GM12878 (cell line): ENCODE data around the gene NIPAL1. TPM values are rescaled to one million over a fixed set of nuclear protein-coding genes. Genes with fewer than 3 reads are reported as not detected.
A peak's percentile ranks its signal among the peaks of the same experiment; 100 is the strongest.

ENCODE experiments used
- ATF2 ChIP-seq: IDR thresholded peaks from 2 replicates; pipeline ENCODE4 v1.6.1; 2012; ENCODE audit warnings: low read length, inconsistent platforms
- BHLHE40 ChIP-seq, 2 experiments: fragments of 450-650 bp in 1 of 2; IDR thresholded peaks; 2 replicates each; pipeline ENCODE4 v1.6.1; 2011 to 2017; ENCODE audit warnings: low read depth in 2 of 2, borderline replicate concordance in 1 of 2, improper control_type of control experiment in 1 of 2, low read length in 1 of 2, mild to moderate bottlenecking in 1 of 2
- CHD2 ChIP-seq: IDR thresholded peaks from 2 replicates; pipeline ENCODE4 v1.6.1; 2011; ENCODE audit warnings: low read depth, low read length, improper control_type of control experiment, borderline replicate concordance
- CREM ChIP-seq: IDR thresholded peaks from 2 replicates; pipeline ENCODE4 v1.6.1; 2014; ENCODE audit warnings: antibody characterized with exemption, low read depth
- CTCF ChIP-seq, 3 experiments: IDR thresholded peaks in 2 of 3; conservative IDR thresholded peaks in 1 of 3; 2 replicates each; pipeline ENCODE4 v1.5.1; 2011; ENCODE audit warnings: low read depth in 3 of 3, low read length in 3 of 3, mild to moderate bottlenecking in 3 of 3, control low read depth in 2 of 3, moderate library complexity in 2 of 3, inconsistent platforms in 1 of 3, mixed read lengths in 1 of 3; ENCODE audit not compliant: control insufficient read depth in 2 of 3, insufficient read depth in 1 of 3; ENCODE audit errors: extremely low read depth in 1 of 3
- JUNB ChIP-seq: IDR thresholded peaks from 2 replicates; pipeline ENCODE4 v1.6.1; 2016; ENCODE audit warnings: antibody characterized with exemption, mild to moderate bottlenecking
- KDM1A ChIP-seq: fragments of 200-600 bp; sonication (generic); IDR thresholded peaks from 2 replicates; pipeline ENCODE4 v1.6.1; 2016; ENCODE audit warnings: borderline replicate concordance
- NFIC ChIP-seq: IDR thresholded peaks from 2 replicates; pipeline ENCODE4 v1.6.1; 2012; ENCODE audit warnings: low read depth, mild to moderate bottlenecking, inconsistent platforms, low read length, moderate library complexity
- NR2C2 ChIP-seq: IDR thresholded peaks from 2 replicates; pipeline ENCODE4 v1.6.1; 2011; ENCODE audit warnings: borderline replicate concordance, low read depth; ENCODE audit not compliant: control insufficient read depth, insufficient read length
- TBL1XR1 ChIP-seq: IDR thresholded peaks from 2 replicates; pipeline ENCODE4 v1.6.1; 2012; ENCODE audit warnings: low read depth, low read length, improper control_type of control experiment
- polyA plus RNA-seq, 11 experiments: library from polyadenylated mRNA; depleted of rRNA in 4 of 11; unstranded in 6 of 11; stranded (reverse) in 5 of 11; fragments of >200 nt; fragmentation: Nextera tagmentation in 4 of 11; fragmentation: Illumina TruSeq in 1 of 11; extraction: Ambion mirVana in 4 of 11; extraction: Trizol in 1 of 11; gene quantifications; 1 replicate in 1 of 11; 2 replicates in 10 of 11; pipeline versions ENCODE4 v1.2.1 to v1.2.3, GENCODE V29; 2011 to 2016; ENCODE audit warnings: inconsistent platforms in 2 of 11, missing spikeins in 2 of 11, low read depth in 1 of 11
- total RNA-seq, 4 experiments: library from RNA; depleted of rRNA in 3 of 4; stranded (reverse); fragments of >200 nt in 3 of 4; fragmentation: Illumina TruSeq in 1 of 4; extraction: Trizol in 1 of 4; gene quantifications; 2 replicates each; pipeline versions ENCODE4 v1.2.1 to v1.2.3, GENCODE V29; 2013 to 2021

The NIPAL1 gene
- total and polyA plus RNA-seq, 10 of the 15 experiments (the other 5 are each of a cell fraction or from before 2014, with no cell fraction given), result 0.46 to 9.7 (median 5.9) TPM

DNA sequence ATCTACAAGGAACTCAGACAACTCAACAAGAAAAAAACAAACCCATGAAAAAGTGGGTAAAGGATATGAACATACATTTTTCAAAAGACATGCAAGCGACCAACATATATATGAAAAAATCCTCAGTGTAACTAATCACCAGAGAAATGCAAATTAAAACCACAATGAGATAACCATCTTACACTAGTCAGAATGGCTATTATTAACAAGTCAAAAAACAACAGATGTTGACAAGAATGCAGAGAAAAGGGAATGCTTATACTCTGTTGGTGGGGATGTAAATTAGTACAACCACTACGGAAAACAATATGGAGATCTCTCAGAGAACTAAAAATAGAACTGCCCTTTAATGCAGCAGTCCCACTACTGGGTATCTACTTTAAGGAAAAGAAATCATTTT is 12.1 kb downstream of the NIPAL1 start (continued):
- TF ChIP-seq JUNB (peak; percentile 38), NFIC (peak; percentile 86), ATF2 (peak; percentile 84), CHD2 (no peak), NR2C2 (no peak), CTCF (IDR thresholded peaks at IDR 0.05 in 2 of 3, conservative IDR thresholded peaks at IDR 0.05 in 1 of 3; ENCODE audit: control insufficient read depth in 2 of 3, extremely low read depth in 1 of 3, insufficient read depth in 1 of 3, low read depth in 3 of 3, low read length in 3 of 3) (no peak), TBL1XR1 (no peak), BHLHE40 (IDR thresholded peaks at IDR 0.05; ENCODE audit: borderline replicate concordance in 1 of 2, low read depth in 2 of 2, low read length in 1 of 2) (no peak), KDM1A (no peak), CREM (peak; percentile 49; the same call in 1 of the 2 replicates)
